ENCODE measurements around the gene BMPR2.

GRCh38 chr2:202479610-202480009 is 103.5 kb downstream of the BMPR2 start:
- TF ChIP-seq, protein P1, sequence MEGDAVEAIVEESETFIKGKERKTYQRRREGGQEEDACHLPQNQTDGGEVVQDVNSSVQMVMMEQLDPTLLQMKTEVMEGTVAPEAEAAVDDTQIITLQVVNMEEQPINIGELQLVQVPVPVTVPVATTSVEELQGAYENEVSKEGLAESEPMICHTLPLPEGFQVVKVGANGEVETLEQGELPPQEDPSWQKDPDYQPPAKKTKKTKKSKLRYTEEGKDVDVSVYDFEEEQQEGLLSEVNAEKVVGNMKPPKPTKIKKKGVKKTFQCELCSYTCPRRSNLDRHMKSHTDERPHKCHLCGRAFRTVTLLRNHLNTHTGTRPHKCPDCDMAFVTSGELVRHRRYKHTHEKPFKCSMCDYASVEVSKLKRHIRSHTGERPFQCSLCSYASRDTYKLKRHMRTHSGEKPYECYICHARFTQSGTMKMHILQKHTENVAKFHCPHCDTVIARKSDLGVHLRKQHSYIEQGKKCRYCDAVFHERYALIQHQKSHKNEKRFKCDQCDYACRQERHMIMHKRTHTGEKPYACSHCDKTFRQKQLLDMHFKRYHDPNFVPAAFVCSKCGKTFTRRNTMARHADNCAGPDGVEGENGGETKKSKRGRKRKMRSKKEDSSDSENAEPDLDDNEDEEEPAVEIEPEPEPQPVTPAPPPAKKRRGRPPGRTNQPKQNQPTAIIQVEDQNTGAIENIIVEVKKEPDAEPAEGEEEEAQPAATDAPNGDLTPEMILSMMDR (IDR thresholded peaks at IDR 0.05), result no peak
- no peak for TF ChIP-seq POLR2A (IDR thresholded peaks at IDR 0.05)

All from lower leg skin (tissue), 3 donors.